ENCODE data around the gene PBX4. TPM values are rescaled to one million over a fixed set of nuclear protein-coding genes. Genes with fewer than 3 reads are reported as not detected.

Gene PBX4
- total and polyA plus RNA-seq, 10 of the 15 experiments (the other 5 are each of a cell fraction or from before 2014, with no cell fraction given), result 0.18 to 17.3 (median 4.2) TPM

DNA sequence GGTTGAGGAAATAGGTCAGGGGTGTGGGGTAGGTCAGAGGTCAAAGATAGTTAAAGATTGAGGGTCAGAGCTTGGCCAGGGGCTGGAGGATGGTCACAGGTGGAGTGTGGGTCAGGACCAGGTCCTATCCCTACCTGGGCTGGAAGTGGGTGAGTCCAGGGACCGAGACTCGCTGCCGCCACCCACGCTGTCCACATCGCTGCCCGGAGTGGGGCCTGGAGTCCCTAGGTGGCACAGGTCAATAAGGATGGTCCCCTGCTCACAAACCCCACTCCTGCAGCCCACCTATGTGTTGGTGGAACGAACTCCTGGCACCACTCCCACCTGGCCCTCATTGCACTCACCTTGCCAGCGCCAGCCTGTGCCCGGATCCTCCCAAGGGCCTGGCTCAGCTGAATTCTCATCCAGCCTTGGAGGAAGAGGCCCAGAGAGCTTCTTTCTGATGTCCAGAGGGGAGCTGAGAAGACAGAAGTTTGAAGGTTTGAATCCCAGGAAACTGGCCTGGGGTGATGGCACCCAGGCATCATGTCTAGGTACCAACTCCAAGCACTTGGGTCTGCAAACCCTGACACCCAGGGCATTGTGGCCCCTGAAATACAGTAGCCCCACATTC lies 18.2 kb upstream of the PBX4 start:
- no peak overlapping the region for H3K4me3 ChIP-seq
- WGBS (ENCODE audit: insufficient coverage, insufficient replicate concordance, low lambda C conversion rate, missing lambda C conversion rate), result 100% methylated on average over 8 of the region's 9 CpGs
- no peak for DNase-seq (ENCODE audit: low read depth, low spot score)
- CTCF ChIA-PET, result no interaction called here
- POLR2A ChIA-PET, result interaction anchor here (0.6 to 1.2 kb wide), 2 partner anchors 19 to 58 kb away, joined by 3 read pairs; no protein-coding TSS in a partner anchor
- no TSS peak for BruUV-seq (replicated peaks)
- H3K27me3 ChIP-seq (replicated peaks in 1 of 2; ENCODE audit: control insufficient read depth in 2 of 2, insufficient read depth in 2 of 2, low read length in 1 of 2), result no peaks in the 10 kb centered on the region
- no peak for TF ChIP-seq GABPA (IDR thresholded peaks at IDR 0.05; ENCODE audit: low read depth)
- no peak for TF ChIP-seq IKZF1 (conservative IDR thresholded peaks at IDR 0.05)
- TF ChIP-seq KLF5 (IDR thresholded peaks at IDR 0.05; ENCODE audit: partially characterized antibody), result no peak
- TF ChIP-seq, protein P1, sequence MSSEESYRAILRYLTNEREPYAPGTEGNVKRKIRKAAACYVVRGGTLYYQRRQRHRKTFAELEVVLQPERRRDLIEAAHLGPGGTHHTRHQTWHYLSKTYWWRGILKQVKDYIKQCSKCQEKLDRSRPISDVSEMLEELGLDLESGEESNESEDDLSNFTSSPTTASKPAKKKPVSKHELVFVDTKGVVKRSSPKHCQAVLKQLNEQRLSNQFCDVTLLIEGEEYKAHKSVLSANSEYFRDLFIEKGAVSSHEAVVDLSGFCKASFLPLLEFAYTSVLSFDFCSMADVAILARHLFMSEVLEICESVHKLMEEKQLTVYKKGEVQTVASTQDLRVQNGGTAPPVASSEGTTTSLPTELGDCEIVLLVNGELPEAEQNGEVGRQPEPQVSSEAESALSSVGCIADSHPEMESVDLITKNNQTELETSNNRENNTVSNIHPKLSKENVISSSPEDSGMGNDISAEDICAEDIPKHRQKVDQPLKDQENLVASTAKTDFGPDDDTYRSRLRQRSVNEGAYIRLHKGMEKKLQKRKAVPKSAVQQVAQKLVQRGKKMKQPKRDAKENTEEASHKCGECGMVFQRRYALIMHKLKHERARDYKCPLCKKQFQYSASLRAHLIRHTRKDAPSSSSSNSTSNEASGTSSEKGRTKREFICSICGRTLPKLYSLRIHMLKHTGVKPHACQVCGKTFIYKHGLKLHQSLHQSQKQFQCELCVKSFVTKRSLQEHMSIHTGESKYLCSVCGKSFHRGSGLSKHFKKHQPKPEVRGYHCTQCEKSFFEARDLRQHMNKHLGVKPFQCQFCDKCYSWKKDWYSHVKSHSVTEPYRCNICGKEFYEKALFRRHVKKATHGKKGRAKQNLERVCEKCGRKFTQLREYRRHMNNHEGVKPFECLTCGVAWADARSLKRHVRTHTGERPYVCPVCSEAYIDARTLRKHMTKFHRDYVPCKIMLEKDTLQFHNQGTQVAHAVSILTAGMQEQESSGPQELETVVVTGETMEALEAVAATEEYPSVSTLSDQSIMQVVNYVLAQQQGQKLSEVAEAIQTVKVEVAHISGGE (CRISPR knock-in tag; IDR thresholded peaks at IDR 0.05), result no peak
- TF ChIP-seq EZH2 (IDR thresholded peaks at IDR 0.05; ENCODE audit: borderline replicate concordance, control insufficient read depth, low read depth, low read length), result no peak
- no peak for TF ChIP-seq SUPT20H (IDR thresholded peaks at IDR 0.05; ENCODE audit: borderline replicate concordance, control insufficient read depth, low read depth, low read length)
- TF ChIP-seq, protein P2, sequence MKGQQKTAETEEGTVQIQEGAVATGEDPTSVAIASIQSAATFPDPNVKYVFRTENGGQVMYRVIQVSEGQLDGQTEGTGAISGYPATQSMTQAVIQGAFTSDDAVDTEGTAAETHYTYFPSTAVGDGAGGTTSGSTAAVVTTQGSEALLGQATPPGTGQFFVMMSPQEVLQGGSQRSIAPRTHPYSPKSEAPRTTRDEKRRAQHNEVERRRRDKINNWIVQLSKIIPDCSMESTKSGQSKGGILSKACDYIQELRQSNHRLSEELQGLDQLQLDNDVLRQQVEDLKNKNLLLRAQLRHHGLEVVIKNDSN (IDR thresholded peaks at IDR 0.05; ENCODE audit: borderline replicate concordance, extremely low read length, insufficient read depth, low read depth, low read length), result no peak
- no peak for TF ChIP-seq ZNF622 (IDR thresholded peaks at IDR 0.05)
- TF ChIP-seq RUNX3 (IDR thresholded peaks at IDR 0.05; ENCODE audit: low read length), result no peak
- TF ChIP-seq, protein P3, sequence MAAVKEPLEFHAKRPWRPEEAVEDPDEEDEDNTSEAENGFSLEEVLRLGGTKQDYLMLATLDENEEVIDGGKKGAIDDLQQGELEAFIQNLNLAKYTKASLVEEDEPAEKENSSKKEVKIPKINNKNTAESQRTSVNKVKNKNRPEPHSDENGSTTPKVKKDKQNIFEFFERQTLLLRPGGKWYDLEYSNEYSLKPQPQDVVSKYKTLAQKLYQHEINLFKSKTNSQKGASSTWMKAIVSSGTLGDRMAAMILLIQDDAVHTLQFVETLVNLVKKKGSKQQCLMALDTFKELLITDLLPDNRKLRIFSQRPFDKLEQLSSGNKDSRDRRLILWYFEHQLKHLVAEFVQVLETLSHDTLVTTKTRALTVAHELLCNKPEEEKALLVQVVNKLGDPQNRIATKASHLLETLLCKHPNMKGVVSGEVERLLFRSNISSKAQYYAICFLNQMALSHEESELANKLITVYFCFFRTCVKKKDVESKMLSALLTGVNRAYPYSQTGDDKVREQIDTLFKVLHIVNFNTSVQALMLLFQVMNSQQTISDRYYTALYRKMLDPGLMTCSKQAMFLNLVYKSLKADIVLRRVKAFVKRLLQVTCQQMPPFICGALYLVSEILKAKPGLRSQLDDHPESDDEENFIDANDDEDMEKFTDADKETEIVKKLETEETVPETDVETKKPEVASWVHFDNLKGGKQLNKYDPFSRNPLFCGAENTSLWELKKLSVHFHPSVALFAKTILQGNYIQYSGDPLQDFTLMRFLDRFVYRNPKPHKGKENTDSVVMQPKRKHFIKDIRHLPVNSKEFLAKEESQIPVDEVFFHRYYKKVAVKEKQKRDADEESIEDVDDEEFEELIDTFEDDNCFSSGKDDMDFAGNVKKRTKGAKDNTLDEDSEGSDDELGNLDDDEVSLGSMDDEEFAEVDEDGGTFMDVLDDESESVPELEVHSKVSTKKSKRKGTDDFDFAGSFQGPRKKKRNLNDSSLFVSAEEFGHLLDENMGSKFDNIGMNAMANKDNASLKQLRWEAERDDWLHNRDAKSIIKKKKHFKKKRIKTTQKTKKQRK (IDR thresholded peaks at IDR 0.05; ENCODE audit: low read depth, low read length), result no peak
- no peak overlapping the region for H2AFZ ChIP-seq (ENCODE audit: control insufficient read depth, low read depth, low read length)
- no peaks in the 10 kb centered on the region; the same call in 1 of the 2 replicates for H4K20me1 ChIP-seq (ENCODE audit: control insufficient read depth, insufficient read depth)
- H3K9me3 ChIP-seq (replicated peaks; ENCODE audit: control insufficient read depth, insufficient read depth, low read length), result no peaks in the 10 kb centered on the region
- SMC1A ChIA-PET (ENCODE audit: uncharacterized antibody, unreplicated experiment), result no interaction called here
- no peak for ATAC-seq
- peaks cover 2% of the 10 kb centered on the region for H3K79me2 ChIP-seq (ENCODE audit: control insufficient read depth, insufficient read depth, low read length)
- H3K9ac ChIP-seq (ENCODE audit: control insufficient read depth, insufficient read depth, low read length), result no peak overlapping the region
- in situ Hi-C loops (cut with MboI), result no loop called here
- H3K27ac ChIP-seq (ENCODE audit: control insufficient read depth, insufficient read depth), result no peak overlapping the region
- H3K36me3 ChIP-seq (ENCODE audit: control insufficient read depth in 2 of 2, insufficient read depth in 2 of 2, low read length in 1 of 2), result peaks cover 30 to 33% of the 10 kb centered on the region in 2 experiments
- intact Hi-C loops (cut with micrococcal nuclease; ENCODE audit: unreplicated experiment), result no loop called here
- no peak for FAIRE-seq
- no peak overlapping the region for H3K4me2 ChIP-seq (ENCODE audit: control insufficient read depth, insufficient read depth)
- no peaks in the 10 kb centered on the region; the same call in 1 of the 2 replicates for H3K4me1 ChIP-seq (ENCODE audit: control insufficient read depth, insufficient read depth, low read length)
- RAD21 ChIA-PET (ENCODE audit: unreplicated experiment), result no interaction called here
